NCI-H69 (cell line): ENCODE results near the gene CGB5.

Experiments
- DNase-seq: peaks from one replicate; lab custom pipeline; 2025; lab: John Stamatoyannopoulos, UW

Gene CGB5

DNA sequence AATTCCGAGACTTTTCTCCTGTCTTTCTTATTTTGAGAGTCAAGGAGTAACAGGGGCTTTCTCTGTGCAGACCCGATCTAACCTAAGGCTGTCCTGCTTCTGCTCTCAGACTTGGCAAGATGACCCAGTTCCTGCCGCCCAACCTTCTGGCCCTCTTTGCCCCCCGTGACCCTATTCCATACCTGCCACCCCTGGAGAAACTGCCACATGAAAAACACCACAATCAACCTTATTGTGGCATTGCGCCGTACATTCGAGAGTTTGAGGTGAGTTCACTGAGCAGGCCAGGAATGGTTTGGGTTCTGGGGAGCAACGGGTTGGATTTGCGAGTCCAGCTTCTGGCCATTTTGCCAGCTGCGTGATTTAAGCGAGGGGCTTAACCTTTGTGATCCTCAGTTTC lies 42.6 kb downstream of the CGB5 start:
- DNase-seq = no peak

DNA sequence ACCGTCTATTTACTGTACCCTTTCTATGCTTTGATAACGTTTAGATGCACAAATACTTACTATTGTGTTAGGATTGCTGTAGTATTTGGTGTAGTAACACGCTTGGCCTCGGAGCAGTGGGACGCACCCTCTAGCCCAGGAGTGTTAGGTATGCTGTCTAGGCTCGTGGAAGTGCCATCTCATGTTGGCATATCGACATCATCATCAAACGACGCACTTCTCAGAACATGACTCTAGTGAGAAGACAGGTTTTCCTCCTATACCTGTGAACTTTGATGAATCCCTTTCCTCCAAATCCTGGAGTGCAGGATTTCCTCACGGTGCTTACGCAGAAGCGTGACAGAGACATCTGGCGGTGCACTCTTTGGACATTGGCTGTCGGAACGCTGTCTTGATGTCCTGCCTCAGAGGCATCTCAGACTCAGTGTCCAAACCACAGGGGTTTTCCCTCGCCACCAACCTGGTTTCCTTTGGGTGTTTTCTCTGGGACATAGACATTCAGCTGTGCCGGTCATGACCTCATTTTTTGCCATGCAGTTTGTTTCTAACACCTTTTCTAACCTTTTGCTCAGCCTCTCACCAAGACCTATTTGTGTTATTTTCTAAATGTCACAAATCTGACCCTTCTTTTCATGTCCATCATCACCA lies 47.9 kb downstream of the CGB5 start:
- DNase-seq = no peak

DNA sequence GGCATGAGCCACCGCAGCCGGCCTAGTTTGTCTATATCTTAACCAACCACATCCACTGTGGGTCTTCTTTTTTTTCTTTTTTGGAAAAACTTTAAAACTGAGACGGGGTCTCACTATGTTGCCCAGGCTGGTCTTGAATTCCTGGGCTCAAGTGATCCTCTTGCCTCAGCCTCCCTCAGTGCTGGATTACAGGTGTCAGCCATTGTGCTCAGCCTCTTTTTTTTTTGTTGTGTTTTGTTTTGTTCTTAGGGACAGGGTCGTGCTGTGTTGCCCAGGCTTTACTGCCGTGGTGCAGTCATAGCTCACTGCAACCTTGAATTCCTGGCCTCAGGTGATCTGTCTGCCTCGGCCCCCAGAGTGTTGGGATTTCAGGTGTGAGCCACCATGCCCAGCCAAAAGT lies 49.0 kb downstream of the CGB5 start:
- no peak for DNase-seq
